ENCODE results near the gene IGSF9B. TPM values are rescaled to one million over a fixed set of nuclear protein-coding genes. Genes with fewer than 3 reads are reported as not detected.

The IGSF9B gene
- total and polyA plus RNA-seq, 9 donors: 4.7 to 17.1 (median 13.4) TPM

DNA sequence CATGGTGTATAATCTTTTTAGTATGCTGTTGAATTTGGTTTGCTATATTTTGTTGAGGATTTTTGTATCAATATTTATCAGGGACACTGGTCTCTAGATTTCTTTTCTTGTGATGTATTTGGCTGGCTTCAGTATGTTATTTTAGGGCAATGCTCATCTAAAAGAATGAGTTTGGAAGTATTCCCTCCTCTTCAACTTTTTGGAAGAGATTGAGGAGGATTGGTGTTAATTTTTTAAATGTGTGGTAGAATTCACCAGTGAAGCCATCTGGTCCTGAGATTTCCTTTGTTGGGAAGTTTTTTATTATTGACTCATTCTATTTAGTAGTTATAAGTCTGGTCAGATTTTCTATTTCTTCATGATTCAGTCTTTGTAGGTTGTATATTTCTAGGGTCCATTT, 89.3 kb downstream of the IGSF9B start:
- Histone ChIP-seq H3K27ac (ENCODE audit: low read length) (no peak overlapping the region), H3K27me3 (ENCODE audit: control insufficient read depth, insufficient read depth, low read length) (no peaks in the 10 kb centered on the region), H3K4me1 (ENCODE audit: control insufficient read depth, insufficient read depth, low read length) (no peaks in the 10 kb centered on the region), H3K9me3 (replicated peaks; ENCODE audit: control insufficient read depth, low read depth, low read length) (no peaks in the 10 kb centered on the region), H3K4me3 (ENCODE audit: low read length) (no peak overlapping the region), H3K36me3 (ENCODE audit: control insufficient read depth, insufficient read depth, low read length) (no peaks in the 10 kb centered on the region)
- no peak for DNase-seq

DNA sequence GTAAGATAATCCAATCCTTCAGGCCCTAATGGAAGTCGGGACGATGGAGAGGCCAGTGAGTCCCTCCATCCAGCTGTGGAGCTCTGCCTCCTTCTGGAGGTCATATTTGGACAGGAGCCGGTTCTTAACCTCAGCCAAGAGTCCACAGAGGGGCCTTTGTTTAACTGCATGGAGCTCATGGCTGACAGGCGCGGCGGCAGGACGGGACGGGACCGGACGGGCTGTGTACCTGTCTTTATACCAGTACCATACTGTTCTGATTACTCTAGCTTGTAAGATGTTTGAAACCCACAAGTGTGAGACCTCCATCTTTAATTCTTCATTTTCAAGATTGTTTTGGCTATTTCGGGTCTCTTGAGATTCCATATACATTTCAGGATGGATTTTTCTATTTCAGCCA, 91.3 kb downstream of the IGSF9B start:
- H3K27me3 ChIP-seq (ENCODE audit: control insufficient read depth, insufficient read depth, low read length): no peaks in the 10 kb centered on the region
- no peak overlapping the region for H3K4me3 ChIP-seq (ENCODE audit: low read length)
- H3K9me3 ChIP-seq (replicated peaks; ENCODE audit: control insufficient read depth, low read depth, low read length): no peaks in the 10 kb centered on the region
- DNase-seq: no peak
- no peaks in the 10 kb centered on the region for H3K4me1 ChIP-seq (ENCODE audit: control insufficient read depth, insufficient read depth, low read length)
- no peak overlapping the region for H3K27ac ChIP-seq (ENCODE audit: low read length)
- WGBS (ENCODE audit: insufficient coverage): 94% methylated on average over 8 of the region's 11 CpGs
- no peaks in the 10 kb centered on the region for H3K36me3 ChIP-seq (ENCODE audit: control insufficient read depth, insufficient read depth, low read length)

DNA sequence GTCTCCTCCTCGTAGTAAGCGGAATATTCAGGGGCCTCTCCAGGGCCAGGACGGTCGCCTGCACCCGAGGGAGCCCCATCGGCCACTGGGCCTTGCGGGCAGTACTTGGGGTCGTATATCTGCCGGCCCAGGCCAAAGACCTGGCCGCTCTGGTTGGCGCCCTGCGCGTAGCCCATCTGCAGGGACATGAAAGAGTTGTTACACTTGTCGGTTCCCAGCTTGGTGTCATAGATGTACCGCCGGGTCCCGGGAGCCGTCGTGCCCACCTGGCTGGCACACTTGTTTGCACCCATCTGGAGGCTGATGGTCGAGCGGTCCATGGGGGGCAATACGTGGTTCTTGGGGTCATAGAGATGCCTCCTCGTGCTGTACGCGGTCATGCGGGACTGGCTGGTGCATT, 92.0 kb downstream of the IGSF9B start:
- Histone ChIP-seq H3K27me3 (ENCODE audit: control insufficient read depth, insufficient read depth, low read length) (no peaks in the 10 kb centered on the region), H3K9me3 (replicated peaks; ENCODE audit: control insufficient read depth, low read depth, low read length) (no peaks in the 10 kb centered on the region), H3K4me1 (ENCODE audit: control insufficient read depth, insufficient read depth, low read length) (no peaks in the 10 kb centered on the region), H3K27ac (ENCODE audit: low read length) (no peak overlapping the region), H3K4me3 (ENCODE audit: low read length) (no peak overlapping the region), H3K36me3 (ENCODE audit: control insufficient read depth, insufficient read depth, low read length) (no peaks in the 10 kb centered on the region)
- 95% methylated on average over 26 of the region's 26 CpGs for WGBS (ENCODE audit: insufficient coverage)
- DNase-seq: no peak

DNA sequence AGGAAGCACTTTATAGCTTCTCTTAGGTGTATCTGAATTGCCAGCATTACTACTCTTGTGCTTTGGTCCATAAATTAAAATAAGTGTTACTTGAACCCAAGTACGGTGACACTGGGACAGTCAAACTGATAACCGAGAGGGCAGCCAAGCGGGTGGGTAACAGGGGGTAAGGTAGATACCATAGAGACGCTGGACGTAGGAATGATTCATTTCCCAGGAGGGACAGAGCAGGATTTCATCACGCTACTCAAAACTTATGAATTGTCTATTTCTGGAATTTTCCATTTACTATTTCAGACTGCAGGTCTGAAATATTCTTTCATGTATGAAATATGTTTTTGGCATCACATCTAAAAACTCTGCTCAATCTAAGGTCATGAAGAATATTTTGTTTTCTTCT, 96.6 kb downstream of the IGSF9B start:
- no peak for DNase-seq
- H3K27ac ChIP-seq (ENCODE audit: low read length): no peak overlapping the region
- H3K4me1 ChIP-seq (ENCODE audit: control insufficient read depth, insufficient read depth, low read length): no peaks in the 10 kb centered on the region
- H3K36me3 ChIP-seq (ENCODE audit: control insufficient read depth, insufficient read depth, low read length): no peaks in the 10 kb centered on the region
- WGBS (ENCODE audit: insufficient coverage): 71% methylated on average over 3 of the region's 6 CpGs
- H3K9me3 ChIP-seq (replicated peaks; ENCODE audit: control insufficient read depth, low read depth, low read length): no peaks in the 10 kb centered on the region
- no peak overlapping the region for H3K4me3 ChIP-seq (ENCODE audit: low read length)
- H3K27me3 ChIP-seq (ENCODE audit: control insufficient read depth, insufficient read depth, low read length): peaks cover under 1% of the 10 kb centered on the region

Other genes with a start within 250 kb of the IGSF9B start
- not detected for gene SPATA19, start 111.5 kb downstream of the IGSF9B start, total RNA-seq
- gene SPATA19, start 111.5 kb downstream of the IGSF9B start, polyA plus RNA-seq (ENCODE audit: insufficient read depth in 1 of 8, insufficient read length in 8 of 8, low replicate concordance in 1 of 8): not detected
- gene JAM3, start 112.1 kb upstream of the IGSF9B start, total RNA-seq: 94.6 TPM
- 100 to 1,000 TPM; 103 to 175 (median 142) TPM for gene JAM3, start 112.1 kb upstream of the IGSF9B start, polyA plus RNA-seq (ENCODE audit: insufficient read depth in 1 of 8, insufficient read length in 8 of 8, low replicate concordance in 1 of 8)